Smooth muscle cell (in vitro differentiated cells): Measurements from ENCODE around the gene KIF11. TPM values are rescaled to one million over a fixed set of nuclear protein-coding genes. Genes with fewer than 3 reads are reported as not detected.

ENCODE experiments used
- DNase-seq: peaks from one replicate; lab custom pipeline; 2025; ENCODE audit not compliant: unreplicated experiment; lab: John Stamatoyannopoulos, UW
- H2AFZ ChIP-seq: fragments of 200-600 bp; sonication (generic); 2 replicates; pipeline ENCODE4 v1.6.0; 2016; ENCODE audit warnings: antibody characterized with exemption, low read depth, mild to moderate bottlenecking
- H3F3A ChIP-seq: fragments of 200-600 bp; sonication (generic); 2 replicates; pipeline ENCODE4 v1.6.0; 2017; ENCODE audit warnings: antibody characterized with exemption, low read depth
- H3K27ac ChIP-seq: fragments of 200-600 bp; sonication (generic); 2 replicates; pipeline ENCODE4 v1.5.1; 2016; ENCODE audit warnings: low read depth, mild to moderate bottlenecking
- H3K27me3 ChIP-seq: fragments of 200-600 bp; sonication (generic); 2 replicates; pipeline ENCODE4 v1.6.1; 2016; ENCODE audit warnings: low read depth, mild to moderate bottlenecking
- H3K36me3 ChIP-seq: fragments of 200-600 bp; sonication (generic); 2 replicates; pipeline ENCODE4 v1.5.1; 2016; ENCODE audit warnings: low read depth
- H3K4me1 ChIP-seq: fragments of 200-600 bp; sonication (generic); 2 replicates; pipeline ENCODE4 v1.5.1; 2016; ENCODE audit warnings: low read depth
- H3K4me2 ChIP-seq: fragments of 200-600 bp; sonication (generic); 2 replicates; pipeline ENCODE4 v1.6.0; 2016; ENCODE audit warnings: mild to moderate bottlenecking
- H3K4me3 ChIP-seq: fragments of 200-600 bp; sonication (generic); 2 replicates; pipeline ENCODE4 v1.5.1; 2016; ENCODE audit warnings: mild to moderate bottlenecking
- H3K79me2 ChIP-seq: fragments of 200-600 bp; sonication (generic); 2 replicates; pipeline ENCODE4 v1.6.0; 2016; ENCODE audit warnings: low read depth, mild to moderate bottlenecking
- H3K9ac ChIP-seq: fragments of 200-600 bp; sonication (generic); 2 replicates; pipeline ENCODE4 v1.6.0; 2016; ENCODE audit warnings: low read depth
- H3K9me3 ChIP-seq: fragments of 200-600 bp; sonication (generic); replicated peaks from 2 replicates; pipeline ENCODE4 v1.5.1; 2016; ENCODE audit warnings: low read depth
- H4K20me1 ChIP-seq: fragments of 200-600 bp; sonication (generic); 2 replicates; pipeline ENCODE4 v1.6.0; 2016; ENCODE audit warnings: low read depth
- CTCF ChIP-seq: fragments of 200-600 bp; sonication (generic); IDR thresholded peaks from 2 replicates; pipeline ENCODE4 v1.5.1; 2017; ENCODE audit warnings: borderline replicate concordance, mild to moderate bottlenecking, antibody characterized with exemption; ENCODE audit not compliant: insufficient read depth, poor library complexity, severe bottlenecking
- WGBS: methylation state at CpG from one replicate; pipeline ENCODE4 v1.1.7; 2016; ENCODE audit warnings: low lambda C conversion rate; 5-methylcytosine and 5-hydroxymethylcytosine counted together
- polyA plus RNA-seq: library from polyadenylated mRNA; unstranded; fragments of >200 nt; fragmentation: Nextera tagmentation; extraction: Ambion mirVana; gene quantifications from 2 replicates; pipeline ENCODE4 v1.2.1, GENCODE V29; 2016
- total RNA-seq: library from RNA; depleted of rRNA; stranded (reverse); fragments of >200 nt; gene quantifications from 2 replicates; pipeline ENCODE4 v1.2.3, GENCODE V29; 2014

Gene KIF11
- total and polyA plus RNA-seq, 2 experiments from 2014 or later = 6.0 to 9.1 TPM

- DNase-seq = no peak
- H2AFZ ChIP-seq = peak within 1 kb of the TSS; percentile 62
- H3K79me2 ChIP-seq = no peaks in the 10 kb centered on the region
- H3K4me2 ChIP-seq = peak within 1 kb of the TSS; percentile 78
- H3K4me1 ChIP-seq = peaks cover 22% of the 10 kb centered on the region
- H3K9me3 ChIP-seq = no peaks in the 10 kb centered on the region
- H3K4me3 ChIP-seq = peak within 1 kb of the TSS; percentile 35
- no peak for TF ChIP-seq CTCF
- H3K27me3 ChIP-seq = peaks cover 78% of the 10 kb centered on the region
- no peak within 1 kb of the TSS for H3K9ac ChIP-seq
- H3K36me3 ChIP-seq = no peaks in the 10 kb centered on the region
- no peaks in the 10 kb centered on the region for H4K20me1 ChIP-seq
- H3K27ac ChIP-seq = no peak within 1 kb of the TSS
- no peaks in the 10 kb centered on the region for H3F3A ChIP-seq
- under 1% methylated on average over 45 of the region's 79 CpGs for WGBS
Measured at GRCh38 chr10:92689663-92690210, 96.8 kb downstream of the KIF11 start, which contains the start of gene HHEX. Gene HHEX, plus strand, starts transcription at chr10:92689955. Its CDS starts 32 bp downstream, at chr10:92689987.

GRCh38 chr10:92690211-92690914 lies 97.4 kb downstream of the KIF11 start:
- no peak overlapping the region for H3K27ac ChIP-seq
- H4K20me1 ChIP-seq = no peaks in the 10 kb centered on the region
- peaks cover 84% of the 10 kb centered on the region for H3K27me3 ChIP-seq
- H3K4me3 ChIP-seq = peak overlapping the region; percentile 35
- peaks cover 3% of the 10 kb centered on the region for H3F3A ChIP-seq
- no peak overlapping the region for H2AFZ ChIP-seq
- no peaks in the 10 kb centered on the region for H3K9me3 ChIP-seq
- whole genome bisulfite sequencing = 3% methylated on average over 37 of the region's 73 CpGs
- peak; percentile 15 for DNase-seq
- H3K4me1 ChIP-seq = peaks cover 22% of the 10 kb centered on the region
- H3K9ac ChIP-seq = no peak overlapping the region
- no peak for TF ChIP-seq CTCF
- peak overlapping the region; percentile 78 for H3K4me2 ChIP-seq
- no peaks in the 10 kb centered on the region for H3K79me2 ChIP-seq
- no peaks in the 10 kb centered on the region for H3K36me3 ChIP-seq

- H3F3A ChIP-seq = peaks cover 3% of the 10 kb centered on the region
- H2AFZ ChIP-seq = no peak overlapping the region
- no peak for DNase-seq
- H3K36me3 ChIP-seq = no peaks in the 10 kb centered on the region
- H3K79me2 ChIP-seq = no peaks in the 10 kb centered on the region
- no peak overlapping the region for H3K27ac ChIP-seq
- H3K27me3 ChIP-seq = peaks cover 85% of the 10 kb centered on the region
- TF ChIP-seq CTCF = no peak
- peak overlapping the region; percentile 78 for H3K4me2 ChIP-seq
- no peaks in the 10 kb centered on the region for H3K9me3 ChIP-seq
- peaks cover 24% of the 10 kb centered on the region for H3K4me1 ChIP-seq
- peak overlapping the region; percentile 35 for H3K4me3 ChIP-seq
- H4K20me1 ChIP-seq = no peaks in the 10 kb centered on the region
- WGBS = 12% methylated on average over 30 of the region's 30 CpGs
- no peak overlapping the region for H3K9ac ChIP-seq
Measured at GRCh38 chr10:92690915-92691590, 98.1 kb downstream of the KIF11 start.
